Gastroesophageal sphincter (tissue), 4 donors: Measurements from ENCODE around the gene OR13J1. TPM values are rescaled to one million over a fixed set of nuclear protein-coding genes. Genes with fewer than 3 reads are reported as not detected.

ENCODE experiments used
- ATAC-seq: fragments of 150-250 bp; one replicate; pipeline ENCODE4 v1.9.1; 2016; ENCODE audit warnings: mild to moderate bottlenecking, moderate library complexity
- H3K27ac ChIP-seq, 4 donors: fragments of 200-600 bp; sonication (generic) in 3 of 4; 1 replicate in 3 of 4; 2 replicates in 1 of 4; pipeline ENCODE4 v1.5.1; 2016 to 2019
- H3K27me3 ChIP-seq: fragments of 200-600 bp; sonication (generic); one replicate; pipeline ENCODE4 v1.5.1; 2019
- H3K36me3 ChIP-seq, 2 donors: fragments of 200-600 bp; sonication (generic); one replicate each; pipeline ENCODE4 v1.5.1; 2019; ENCODE audit warnings: control low read depth in 1 of 2
- H3K4me1 ChIP-seq, 3 donors: fragments of 200-600 bp; sonication (generic); 1 replicate in 2 of 3; 2 replicates in 1 of 3; pipeline ENCODE4 v1.5.1; 2016 to 2019; ENCODE audit warnings: control low read depth in 2 of 3
- H3K4me3 ChIP-seq, 2 donors: fragments of 200-600 bp; sonication (generic); one replicate each; pipeline ENCODE4 v1.5.1; 2019; ENCODE audit warnings: mild to moderate bottlenecking in 1 of 2, moderate library complexity in 1 of 2
- H3K9me3 ChIP-seq, 3 donors: fragments of 200-600 bp; sonication (generic); one replicate each; pipeline ENCODE4 v1.5.1; 2017 to 2019; ENCODE audit warnings: control low read depth in 2 of 3
- EP300 ChIP-seq: sonication (generic); formaldehyde crosslinking; IDR thresholded peaks from one replicate; pipeline ENCODE4 v1.6.1; 2017; ENCODE audit warnings: antibody characterized with exemption, mild to moderate bottlenecking
- POLR2A ChIP-seq, 2 donors: fragments of 450-650 bp; IDR thresholded peaks; one replicate each; pipeline ENCODE4 v1.6.1; 2017; ENCODE audit warnings: antibody characterized with exemption in 2 of 2, mild to moderate bottlenecking in 2 of 2, moderate library complexity in 1 of 2
- POLR2AphosphoS5 ChIP-seq: sonication (generic); formaldehyde crosslinking; IDR thresholded peaks from one replicate; pipeline ENCODE4 v1.6.1; 2017; ENCODE audit warnings: antibody characterized with exemption
- WGBS, 2 donors: methylation state at CpG; one replicate each; pipeline ENCODE4 v1.1.5; 2018; ENCODE audit warnings: low coverage in 1 of 2; 5-methylcytosine and 5-hydroxymethylcytosine counted together
- total RNA-seq, 4 donors: library from RNA; depleted of rRNA; stranded (reverse); fragments of >200 nt; gene quantifications; one replicate each; pipeline ENCODE4 v1.1.0, GENCODE V29; 2016
- TF ChIP-seq, protein P1 (sequence below), 4 experiments: fragments of 200-600 bp in 2 of 4; fragments of 450-650 bp in 2 of 4; sonication (generic) in 1 of 4; IDR thresholded peaks; one replicate each; pipeline ENCODE4 v1.5.1; 2017 to 2019; ENCODE audit warnings: antibody characterized with exemption in 4 of 4, mild to moderate bottlenecking in 2 of 4, moderate library complexity in 2 of 4

The OR13J1 gene
- total RNA-seq, 4 donors from 2014 or later: not detected

DNA sequence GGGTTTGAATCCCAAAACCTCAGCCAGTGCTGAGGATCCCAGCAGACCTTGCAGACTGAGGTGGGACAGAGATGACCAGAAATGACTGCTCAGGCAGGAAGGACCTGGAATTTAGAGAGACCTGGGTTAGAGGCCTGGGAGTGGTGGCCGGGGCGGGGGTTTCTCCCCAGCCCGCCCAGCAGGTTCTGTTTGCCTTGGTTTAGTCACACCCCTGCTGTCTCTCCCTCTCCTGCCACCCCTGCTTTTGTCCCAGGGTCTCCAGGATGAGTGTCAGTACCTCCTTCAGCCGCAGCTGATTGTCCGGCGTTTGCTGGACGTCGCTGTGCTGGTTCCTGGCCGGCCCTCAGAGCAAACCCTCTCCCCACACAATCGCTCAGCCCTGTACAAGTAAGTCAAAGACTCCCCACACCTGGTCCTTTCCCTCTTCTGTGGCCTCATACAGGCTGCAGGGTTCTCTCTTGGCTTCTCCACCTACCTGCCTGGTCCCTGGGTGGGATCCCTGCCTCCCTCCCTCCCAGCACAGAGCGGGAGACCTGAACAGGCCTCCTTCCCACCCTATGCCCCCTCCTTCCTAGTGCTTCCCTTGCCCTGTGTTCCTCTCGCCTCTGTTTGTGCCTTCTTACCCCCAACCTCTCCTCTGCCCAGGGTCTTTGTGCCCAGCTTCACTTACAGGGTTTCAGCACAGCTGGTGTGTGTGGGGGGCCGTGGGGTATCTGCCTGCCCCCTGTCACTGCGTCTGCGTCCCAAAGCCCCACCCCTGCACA, 29.1 kb downstream of the OR13J1 start:
- TF ChIP-seq POLR2AphosphoS5 (no peak), EP300 (no peak), POLR2A (IDR thresholded peaks at IDR 0.05) (no peak)
- TF ChIP-seq, protein P1, sequence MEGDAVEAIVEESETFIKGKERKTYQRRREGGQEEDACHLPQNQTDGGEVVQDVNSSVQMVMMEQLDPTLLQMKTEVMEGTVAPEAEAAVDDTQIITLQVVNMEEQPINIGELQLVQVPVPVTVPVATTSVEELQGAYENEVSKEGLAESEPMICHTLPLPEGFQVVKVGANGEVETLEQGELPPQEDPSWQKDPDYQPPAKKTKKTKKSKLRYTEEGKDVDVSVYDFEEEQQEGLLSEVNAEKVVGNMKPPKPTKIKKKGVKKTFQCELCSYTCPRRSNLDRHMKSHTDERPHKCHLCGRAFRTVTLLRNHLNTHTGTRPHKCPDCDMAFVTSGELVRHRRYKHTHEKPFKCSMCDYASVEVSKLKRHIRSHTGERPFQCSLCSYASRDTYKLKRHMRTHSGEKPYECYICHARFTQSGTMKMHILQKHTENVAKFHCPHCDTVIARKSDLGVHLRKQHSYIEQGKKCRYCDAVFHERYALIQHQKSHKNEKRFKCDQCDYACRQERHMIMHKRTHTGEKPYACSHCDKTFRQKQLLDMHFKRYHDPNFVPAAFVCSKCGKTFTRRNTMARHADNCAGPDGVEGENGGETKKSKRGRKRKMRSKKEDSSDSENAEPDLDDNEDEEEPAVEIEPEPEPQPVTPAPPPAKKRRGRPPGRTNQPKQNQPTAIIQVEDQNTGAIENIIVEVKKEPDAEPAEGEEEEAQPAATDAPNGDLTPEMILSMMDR (IDR thresholded peaks at IDR 0.05): no peak
- 100% methylated on average over 5 of the region's 15 CpGs; no CpG with 5 or more reads in 1 of the 2 donors for WGBS, 2 donors
- no peak overlapping the region for H3K27ac ChIP-seq
- peaks cover 2 to 39% (median 16%) of the 10 kb centered on the region in 3 donors for H3K4me1 ChIP-seq
- peaks cover 0 to 18% of the 10 kb centered on the region in 2 donors for H3K36me3 ChIP-seq
- no peak overlapping the region for H3K4me3 ChIP-seq
- H3K9me3 ChIP-seq: no peaks in the 10 kb centered on the region
- ATAC-seq: no peak
- H3K27me3 ChIP-seq: no peaks in the 10 kb centered on the region

DNA sequence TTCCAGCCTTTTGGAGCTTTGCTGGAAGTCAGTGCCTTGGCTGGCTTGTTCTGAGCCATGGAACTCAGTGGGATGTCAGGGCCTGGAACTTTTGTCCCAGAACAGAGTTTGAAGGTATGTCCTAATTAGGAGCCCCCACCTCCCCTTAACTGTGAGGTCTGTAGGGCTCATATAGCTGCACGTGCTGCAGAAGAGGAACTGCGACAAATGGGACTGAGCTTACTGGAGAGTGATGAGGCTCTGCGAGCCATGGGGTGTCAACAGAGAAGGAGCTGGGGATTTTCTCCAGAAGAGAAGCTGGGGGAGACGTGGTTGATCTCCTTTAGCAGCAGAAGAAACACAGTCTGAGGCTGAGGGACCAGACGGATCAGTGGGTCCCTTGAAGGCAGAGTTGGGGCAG, 30.3 kb downstream of the OR13J1 start:
- no peak overlapping the region for H3K27ac ChIP-seq
- WGBS, 2 donors: 89 to 96% methylated on average over 3 of the region's 5 CpGs
- TF ChIP-seq EP300 (no peak), POLR2A (IDR thresholded peaks at IDR 0.05) (no peak), POLR2AphosphoS5 (no peak)
- TF ChIP-seq, protein P1 (IDR thresholded peaks at IDR 0.05): no peak
- no peak overlapping the region for H3K4me3 ChIP-seq
- H3K27me3 ChIP-seq: no peaks in the 10 kb centered on the region
- H3K4me1 ChIP-seq: peaks cover 0 to 28% (median 6%) of the 10 kb centered on the region in 3 donors
- no peak for ATAC-seq
- H3K9me3 ChIP-seq: no peaks in the 10 kb centered on the region
- H3K36me3 ChIP-seq: peaks cover 0 to 28% of the 10 kb centered on the region in 2 donors

DNA sequence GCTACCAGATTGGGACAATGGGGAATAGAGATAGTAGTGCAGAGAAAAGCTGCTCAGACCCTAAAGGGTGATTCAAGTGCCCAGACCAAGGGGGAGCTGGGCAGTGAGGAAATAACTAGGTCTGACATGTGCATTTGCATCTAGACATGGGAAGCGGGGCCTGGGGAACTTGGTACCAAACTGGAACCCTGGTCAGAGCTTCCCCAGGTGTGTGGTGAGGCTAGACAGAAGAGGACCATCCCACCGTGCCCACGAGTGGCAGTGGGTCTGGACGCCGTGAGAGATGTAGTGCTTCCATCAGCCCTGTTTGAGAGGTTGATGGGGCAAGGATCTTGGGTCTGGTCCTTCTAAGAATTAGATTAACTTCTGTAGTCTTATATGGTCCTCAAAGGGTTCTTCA, 33.6 kb downstream of the OR13J1 start:
- WGBS, 2 donors: 97 to 100% methylated on average over 4 to 5 of the region's 5 CpGs
- no peak for ATAC-seq
- Histone ChIP-seq H3K36me3 (peaks cover 0 to 23% of the 10 kb centered on the region in 2 donors), H3K4me1 (peaks cover 0 to 31% (median 5%) of the 10 kb centered on the region in 3 donors), H3K27ac (no peak overlapping the region), H3K27me3 (no peaks in the 10 kb centered on the region), H3K9me3 (no peaks in the 10 kb centered on the region), H3K4me3 (no peak overlapping the region)
- TF ChIP-seq POLR2AphosphoS5 (no peak), POLR2A (IDR thresholded peaks at IDR 0.05) (no peak), EP300 (no peak)
- TF ChIP-seq, protein P1 (IDR thresholded peaks at IDR 0.05): no peak

DNA sequence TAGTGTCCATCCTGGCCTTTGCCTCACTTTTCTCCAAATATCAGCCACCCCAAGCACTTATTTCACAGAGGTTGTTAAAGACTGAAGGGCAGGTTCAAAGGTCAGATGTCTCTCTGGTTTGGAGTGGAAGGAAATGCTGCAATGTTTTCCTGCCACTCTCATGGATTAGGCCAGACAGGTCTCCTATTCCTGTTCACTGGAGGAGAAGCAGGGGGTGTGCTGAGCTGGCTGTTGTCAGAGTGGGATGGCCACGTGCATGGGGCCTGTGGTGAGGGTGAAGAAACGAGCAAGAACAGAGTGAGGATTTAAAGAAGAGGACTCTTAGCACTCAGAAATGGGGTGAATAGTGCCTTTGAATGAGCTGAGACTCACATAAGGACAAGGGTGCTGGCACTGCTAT, 34.4 kb downstream of the OR13J1 start:
- Histone ChIP-seq H3K4me1 (peaks cover 0 to 39% (median 6%) of the 10 kb centered on the region in 3 donors), H3K4me3 (no peak overlapping the region), H3K27me3 (no peaks in the 10 kb centered on the region), H3K36me3 (peaks cover 0 to 17% of the 10 kb centered on the region in 2 donors), H3K27ac (no peak overlapping the region), H3K9me3 (no peaks in the 10 kb centered on the region)
- 80 to 100% methylated on average over 1 to 2 of the region's 2 CpGs for WGBS, 2 donors
- TF ChIP-seq POLR2A (IDR thresholded peaks at IDR 0.05) (no peak), POLR2AphosphoS5 (no peak), EP300 (no peak)
- TF ChIP-seq, protein P1 (IDR thresholded peaks at IDR 0.05): no peak
- ATAC-seq: no peak

DNA sequence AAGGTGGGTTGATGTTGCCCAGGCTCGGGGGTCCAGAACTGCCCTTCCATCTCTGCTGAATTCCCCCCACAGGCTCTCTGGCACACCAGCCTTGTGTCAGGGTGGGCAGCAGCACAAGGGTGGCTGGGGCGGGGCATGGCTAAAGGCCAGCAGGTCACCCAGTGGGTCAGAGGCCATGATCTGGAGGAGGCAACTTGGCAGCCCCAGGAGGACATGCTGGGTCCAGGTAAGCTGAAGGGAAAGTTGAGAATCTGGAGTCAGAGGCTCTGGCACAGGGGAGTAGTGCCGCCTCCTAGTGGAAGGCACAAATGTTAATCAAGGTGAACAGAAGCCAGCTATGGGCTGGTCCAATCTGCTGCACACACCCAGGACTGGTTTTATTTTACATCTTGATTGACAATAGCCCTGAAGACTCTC, 35.0 kb downstream of the OR13J1 start:
- H3K27me3 ChIP-seq: no peaks in the 10 kb centered on the region
- H3K4me3 ChIP-seq: no peak overlapping the region
- peaks cover 0 to 45% (median 11%) of the 10 kb centered on the region in 3 donors for H3K4me1 ChIP-seq
- no peaks in the 10 kb centered on the region for H3K9me3 ChIP-seq
- TF ChIP-seq EP300 (no peak), POLR2A (IDR thresholded peaks at IDR 0.05) (no peak), POLR2AphosphoS5 (no peak)
- TF ChIP-seq, protein P1 (IDR thresholded peaks at IDR 0.05): no peak
- H3K27ac ChIP-seq: no peak overlapping the region
- peaks cover 0 to 17% of the 10 kb centered on the region in 2 donors for H3K36me3 ChIP-seq
- ATAC-seq: no peak
- WGBS, 2 donors: 80 to 100% methylated on average over 1 of the region's 3 CpGs
